ENCODE results near the gene C6orf132.
A peak's percentile ranks its signal among the peaks of the same experiment; 100 is the strongest.
"Not testable (repeated sequence)": the region's sequence is repeated elsewhere in the genome, so short reads cannot be mapped to it uniquely, and the experiment has no call there.

C6orf132 gene

GRCh38 chr6:42162384-42162783 lies 20.0 kb upstream of the C6orf132 start:
- DNase-seq = no peak

DNA sequence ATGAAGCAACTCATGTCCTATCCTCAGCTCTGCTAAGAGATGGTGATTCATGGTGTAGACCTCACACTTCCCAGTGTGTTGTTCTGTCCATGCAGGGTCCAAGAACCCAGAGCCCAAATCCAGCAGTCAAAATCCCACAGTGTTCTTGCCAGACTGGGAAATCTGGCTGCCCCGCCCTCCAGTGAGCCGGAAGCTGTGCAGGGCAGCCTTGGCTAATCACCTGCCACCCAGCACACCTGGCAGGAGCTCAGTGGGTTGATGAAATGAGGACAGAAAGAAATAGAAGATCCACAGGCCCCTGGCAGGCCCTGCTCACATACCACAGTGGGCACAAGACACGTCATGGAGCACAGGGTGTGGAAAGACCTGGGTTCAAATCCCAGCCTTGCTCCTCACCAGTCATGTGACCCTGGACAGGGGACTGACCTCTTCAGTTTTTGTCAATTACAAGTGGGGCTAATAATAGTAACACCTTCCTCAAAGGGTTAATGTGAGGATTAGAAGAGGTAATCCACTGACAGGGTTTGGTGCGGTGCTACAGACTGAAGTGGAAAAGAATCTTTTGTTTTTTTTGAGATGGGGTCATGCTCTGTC lies 17.1 kb upstream of the C6orf132 start:
- no peak for DNase-seq

DNA sequence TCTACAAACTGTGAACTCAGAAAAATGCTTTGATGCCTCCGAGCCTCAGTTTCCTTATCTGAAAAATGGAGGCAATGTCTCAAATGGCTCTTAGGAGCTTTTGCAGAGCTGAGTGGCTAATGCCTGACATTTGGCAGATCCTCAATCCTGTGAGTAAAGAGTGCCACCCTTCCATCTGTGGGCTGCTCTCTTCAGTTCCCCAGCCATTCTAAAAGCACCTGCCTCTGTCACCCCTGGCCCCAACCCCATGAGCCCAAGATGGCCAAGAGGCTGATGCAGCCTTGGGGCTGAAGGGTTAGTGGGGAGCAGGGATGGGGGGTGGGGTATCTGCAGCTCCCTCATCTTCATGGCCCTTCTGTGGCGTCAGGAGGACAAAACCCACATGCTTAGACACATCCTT lies 16.2 kb upstream of the C6orf132 start:
- DNase-seq = no peak

- DNase-seq = no peak
Measured at GRCh38 chr6:42158011-42158410, 15.6 kb upstream of the C6orf132 start.

DNA sequence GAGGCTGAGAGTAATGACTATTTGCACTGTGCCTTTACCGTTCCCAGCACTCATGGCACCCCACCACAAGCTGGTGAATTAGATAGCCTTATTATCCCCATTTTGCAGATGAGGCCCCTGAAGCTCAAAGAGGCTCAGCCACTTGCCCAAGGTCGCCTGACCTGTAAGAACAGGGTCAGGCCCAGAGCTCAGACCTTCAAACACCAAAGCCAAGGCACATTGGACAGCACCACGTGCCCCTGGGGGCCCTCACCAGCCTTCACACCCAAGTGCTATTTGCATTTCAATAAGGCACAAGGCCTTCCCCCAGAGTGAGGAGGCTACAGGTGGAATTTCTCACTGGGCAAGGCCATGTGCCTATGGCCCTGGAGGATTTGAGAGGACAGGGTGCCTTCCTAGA lies 14.2 kb upstream of the C6orf132 start:
- DNase-seq = no peak

- DNase-seq = no peak
Measured at GRCh38 chr6:42155293-42155692, 12.9 kb upstream of the C6orf132 start.

- no peak for DNase-seq
Measured at GRCh38 chr6:42154461-42155209, 12.2 kb upstream of the C6orf132 start.

GRCh38 chr6:42153921-42154320 lies 11.5 kb upstream of the C6orf132 start:
- DNase-seq = no peak

- not testable (repeated sequence) for DNase-seq
Measured at GRCh38 chr6:42152528-42153213, 10.3 kb upstream of the C6orf132 start.

DNA sequence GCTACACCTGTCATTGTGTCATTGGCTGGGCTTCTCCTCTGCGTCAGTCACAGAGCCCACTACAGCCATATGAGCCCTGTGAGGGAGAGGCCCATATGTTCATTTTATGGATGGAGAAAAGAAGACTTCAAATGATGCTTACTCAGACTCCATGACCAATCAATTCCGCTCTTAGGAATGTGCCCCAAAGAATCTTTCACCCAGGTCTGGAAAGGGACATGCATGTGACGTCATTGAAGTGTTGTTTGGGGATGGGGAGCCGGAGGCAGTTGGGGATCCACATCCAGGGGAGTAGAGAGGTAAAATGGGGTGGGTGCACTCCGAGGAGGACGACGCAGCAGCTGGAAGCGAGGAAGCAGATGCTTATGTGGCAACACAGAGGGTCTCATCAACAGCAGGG lies 9.6 kb upstream of the C6orf132 start:
- DNase-seq = no peak

GRCh38 chr6:42150254-42150653 lies 7.8 kb upstream of the C6orf132 start:
- no peak for DNase-seq

DNA sequence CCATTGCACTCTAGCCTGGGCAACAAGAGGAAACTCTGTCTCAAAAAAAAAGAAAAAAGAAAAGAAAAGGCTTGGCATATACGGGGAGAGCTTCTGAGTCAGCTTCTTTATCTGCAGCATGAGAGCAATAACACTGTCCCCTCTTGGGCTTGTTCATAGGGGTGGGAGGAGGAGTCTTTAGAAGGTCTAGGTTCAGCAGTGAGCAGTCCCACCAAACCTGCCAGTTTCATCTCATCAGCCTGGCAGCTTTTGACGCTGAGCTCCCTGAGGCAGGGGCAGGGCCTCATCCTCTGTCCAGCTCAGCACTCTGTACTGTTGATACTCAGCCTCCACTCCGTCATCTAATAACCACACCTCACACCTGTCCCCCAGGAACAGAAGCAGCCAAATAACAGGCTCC lies 5.6 kb upstream of the C6orf132 start:
- DNase-seq = no peak

- no peak for DNase-seq
Measured at GRCh38 chr6:42147138-42147562, 4.7 kb upstream of the C6orf132 start.

- no peak for DNase-seq
Measured at GRCh38 chr6:42141603-42142117, 760 bp downstream of the C6orf132 start.

GRCh38 chr6:42140756-42141602 lies 1.4 kb downstream of the C6orf132 start:
- no peak for DNase-seq

GRCh38 chr6:42140032-42140431 lies 2.4 kb downstream of the C6orf132 start:
- DNase-seq = peak; percentile 76 to 81 (median 77)

DNA sequence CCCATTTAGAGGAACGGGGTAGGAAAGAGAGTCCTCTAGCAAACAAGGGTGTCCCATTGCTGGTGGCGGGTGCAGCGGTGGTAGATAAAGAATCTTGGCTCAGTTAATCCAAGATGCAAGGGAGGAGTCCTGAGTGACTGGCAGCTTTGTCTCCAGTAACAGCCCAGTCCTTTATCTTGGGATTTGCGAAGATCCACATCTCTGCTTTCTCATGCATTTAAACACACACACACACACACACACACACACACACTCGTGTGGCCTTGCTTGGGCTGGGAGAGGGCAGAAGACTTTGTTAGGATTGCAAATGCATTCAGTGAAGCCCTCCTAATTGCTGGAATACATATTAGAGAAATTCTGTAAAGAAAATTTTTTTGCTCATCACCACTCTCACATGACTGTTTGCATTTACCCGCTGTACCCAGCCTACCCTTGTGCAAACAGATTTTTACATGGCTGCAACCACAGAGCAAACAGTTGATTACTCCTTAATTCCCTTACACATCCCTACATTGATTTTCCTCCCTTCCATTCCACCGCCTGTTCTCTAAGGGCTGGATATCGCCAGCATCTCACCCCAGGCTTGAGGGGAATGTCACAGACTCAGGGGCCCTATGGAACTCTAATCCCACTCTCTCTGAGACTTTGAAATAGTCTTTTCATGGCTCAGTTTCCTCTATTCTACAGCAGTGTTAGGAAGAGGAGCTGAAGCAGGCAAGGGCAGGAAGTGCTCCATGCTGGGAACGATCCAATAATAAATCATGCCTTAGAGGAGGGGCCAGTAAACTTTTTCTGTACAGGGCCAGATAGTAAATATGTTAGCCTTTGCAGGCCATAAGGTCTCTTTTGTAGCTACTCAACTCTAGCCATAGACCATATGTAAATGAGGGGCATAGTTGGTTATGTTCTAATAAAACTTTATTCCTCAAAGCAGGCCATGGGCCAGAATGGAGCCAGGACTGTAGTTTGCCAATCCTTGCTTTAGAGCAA lies 3.5 kb downstream of the C6orf132 start:
- no peak for DNase-seq

GRCh38 chr6:42138190-42138589 lies 4.2 kb downstream of the C6orf132 start:
- DNase-seq = no peak

DNA sequence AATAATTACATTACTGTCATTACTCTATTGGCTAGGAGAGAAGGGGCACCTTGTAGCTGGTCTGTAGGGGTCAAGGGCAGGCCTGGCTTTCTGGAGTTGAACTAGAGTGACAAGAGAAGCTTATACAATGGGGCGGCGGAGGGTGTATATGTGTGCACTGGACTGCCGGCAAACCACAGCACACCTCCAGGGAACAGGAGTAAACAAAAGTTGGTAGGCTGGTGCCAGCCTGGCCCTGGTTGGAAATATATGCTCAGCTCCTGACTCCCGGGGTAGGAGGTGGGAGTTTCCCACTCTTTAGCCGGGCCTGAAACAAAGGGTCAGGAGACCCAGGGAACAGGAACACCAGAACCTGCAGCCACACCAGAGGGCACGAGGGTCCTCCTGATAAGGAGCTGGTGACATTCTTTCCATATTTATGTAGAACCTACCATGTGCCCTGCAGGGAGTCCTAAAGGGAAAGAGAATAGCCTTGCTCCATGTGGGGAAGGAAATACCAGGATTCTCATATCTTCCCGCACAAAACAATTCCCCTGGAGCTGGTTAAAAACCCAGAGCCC lies 5.1 kb downstream of the C6orf132 start:
- DNase-seq = no peak

DNA sequence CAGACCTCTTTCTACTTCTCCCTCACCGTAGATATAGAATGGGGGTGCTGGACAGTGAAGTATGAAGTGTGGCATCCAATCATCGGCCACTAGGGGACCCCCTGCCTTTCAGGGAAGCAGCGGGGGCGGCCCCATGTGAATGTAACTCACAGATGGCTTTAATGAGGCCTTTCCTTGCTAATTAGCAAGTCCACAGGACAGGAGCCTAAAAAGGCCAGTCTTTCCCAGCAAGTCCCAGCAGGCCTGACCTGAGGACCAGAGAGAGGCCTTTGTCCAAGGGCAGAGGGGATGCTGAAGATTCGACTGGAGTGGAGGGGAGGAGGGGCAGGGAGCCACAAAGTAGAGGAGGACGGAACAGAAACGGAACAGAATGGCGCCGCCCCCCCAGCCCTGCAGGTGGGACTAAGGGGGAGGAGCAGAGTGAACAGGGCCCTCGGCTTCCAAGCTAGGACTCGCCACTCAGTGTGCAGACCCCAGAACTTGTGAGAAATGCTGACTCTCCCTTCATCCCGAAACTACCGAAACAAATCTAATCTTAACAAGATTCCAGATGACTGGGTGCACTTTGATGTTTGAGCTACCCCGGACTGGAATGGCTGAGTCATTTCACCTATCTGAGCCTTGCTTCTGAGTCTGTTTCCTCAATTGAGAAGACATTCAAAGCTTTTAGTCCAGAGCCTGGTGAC lies 5.8 kb downstream of the C6orf132 start:
- peak; percentile 57 to 74 (median 58) for DNase-seq

GRCh38 chr6:42135722-42136121 lies 6.7 kb downstream of the C6orf132 start:
- DNase-seq = no peak
